NCI-H748 treated with DMSO at 0.1 percent for 48 hours (cell line): ENCODE data around the gene CALCB.

Experiments
- DNase-seq: peaks from one replicate; lab custom pipeline; 2025; lab: John Stamatoyannopoulos, UW

The CALCB gene

GRCh38 chr11:15118431-15118830 is 45.0 kb downstream of the CALCB start:
- DNase-seq: no peak

GRCh38 chr11:15119352-15119751 is 46.0 kb downstream of the CALCB start:
- no peak for DNase-seq

- DNase-seq: no peak
These were observed 46.4 kb downstream of the CALCB start for GRCh38 chr11:15119826-15120225.

- no peak for DNase-seq
These were observed 50.5 kb downstream of the CALCB start for GRCh38 chr11:15123849-15124248.

- DNase-seq: no peak
These were observed 51.1 kb downstream of the CALCB start for GRCh38 chr11:15124528-15124927.

GRCh38 chr11:15127341-15127740 is 53.9 kb downstream of the CALCB start:
- no peak for DNase-seq
